AG04450 (cell line): ENCODE data around the gene CAMSAP2. TPM values are rescaled to one million over a fixed set of nuclear protein-coding genes. Genes with fewer than 3 reads are reported as not detected.

Experiments
- CTCF ChIA-PET: fragments of 300-600, 350-600 bp; formaldehyde crosslinking; extraction: SDS; loops from one replicate; lab custom pipeline; 2022; ENCODE audit warnings: antibody characterized with exemption, inconsistent platforms; lab: Charles Lee
- POLR2A ChIA-PET: fragments of 350-600 bp; formaldehyde crosslinking; extraction: SDS; loops from one replicate; lab custom pipeline; 2021; ENCODE audit warnings: antibody characterized with exemption, inconsistent platforms; lab: Yijun Ruan, JAX
- DNase-seq: peaks from one replicate; pipeline ENCODE4 v3.0.0-alpha.2; 2011; ENCODE audit warnings: low read depth, low spot score
- H3K27ac ChIP-seq: one replicate; pipeline ENCODE4 v1.5.1; 2012; ENCODE audit warnings: low read depth, low read length, control low read depth
- H3K27me3 ChIP-seq: one replicate; pipeline ENCODE4 v1.6.0; 2012; ENCODE audit warnings: low read length; ENCODE audit not compliant: control insufficient read depth, insufficient read depth
- H3K4me3 ChIP-seq: 2 replicates; pipeline ENCODE4 v1.5.1; 2011; ENCODE audit warnings: mild to moderate bottlenecking, low read depth, low read length, control low read depth
- H3K9me3 ChIP-seq: 2 replicates; pipeline ENCODE4 v1.5.1; 2012; ENCODE audit warnings: low read length; ENCODE audit not compliant: control insufficient read depth, insufficient read depth
- polyA plus RNA-seq: library from polyadenylated mRNA; depleted of rRNA; stranded (reverse); fragments of >200 nt; gene quantifications from 2 replicates; pipeline ENCODE4 v1.2.3, GENCODE V29; 2011
- TF ChIP-seq, protein P1 (sequence below): IDR thresholded peaks from 2 replicates; pipeline ENCODE4 v1.5.1; 2011; ENCODE audit warnings: low read depth, low read length, control low read depth, inconsistent platforms

The CAMSAP2 gene
- polyA plus RNA-seq, 1 experiment, result 24.2 TPM

DNA sequence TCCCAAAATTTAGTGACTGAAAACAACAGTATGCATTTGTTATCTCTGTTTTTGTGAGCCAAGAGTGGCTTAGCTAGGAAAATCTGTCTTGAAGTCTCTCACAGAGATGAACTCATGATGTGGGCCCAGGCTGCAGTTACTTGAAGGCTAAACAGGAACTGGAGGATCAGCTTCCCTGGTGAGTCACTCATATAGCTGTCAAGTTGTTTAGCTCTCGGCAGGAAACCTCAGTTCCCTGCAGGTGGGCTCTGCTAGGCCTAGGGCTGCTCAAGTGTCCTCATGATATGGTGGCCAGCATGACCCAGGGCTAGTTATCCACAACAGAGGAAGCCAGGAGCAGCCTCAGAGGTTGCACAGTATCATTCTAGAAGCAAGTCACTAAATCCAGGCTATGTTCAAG, 38.8 kb upstream of the CAMSAP2 start:
- DNase-seq, result peak; percentile 54
- Histone ChIP-seq H3K27me3 (no peaks in the 10 kb centered on the region), H3K9me3 (no peaks in the 10 kb centered on the region), H3K27ac (no peak overlapping the region), H3K4me3 (no peak overlapping the region)
- ChIA-PET CTCF (interaction anchor here (1.2 kb wide), 1 partner anchor 104 kb away, joined by 3 read pairs; no protein-coding TSS in a partner anchor), POLR2A (interaction anchor here (0.9 to 1.4 kb wide), 2 partner anchors 30 to 38 kb away, joined by 3 to 6 read pairs; partner anchors contain the start of gene DDX59)
- TF ChIP-seq, protein P1, sequence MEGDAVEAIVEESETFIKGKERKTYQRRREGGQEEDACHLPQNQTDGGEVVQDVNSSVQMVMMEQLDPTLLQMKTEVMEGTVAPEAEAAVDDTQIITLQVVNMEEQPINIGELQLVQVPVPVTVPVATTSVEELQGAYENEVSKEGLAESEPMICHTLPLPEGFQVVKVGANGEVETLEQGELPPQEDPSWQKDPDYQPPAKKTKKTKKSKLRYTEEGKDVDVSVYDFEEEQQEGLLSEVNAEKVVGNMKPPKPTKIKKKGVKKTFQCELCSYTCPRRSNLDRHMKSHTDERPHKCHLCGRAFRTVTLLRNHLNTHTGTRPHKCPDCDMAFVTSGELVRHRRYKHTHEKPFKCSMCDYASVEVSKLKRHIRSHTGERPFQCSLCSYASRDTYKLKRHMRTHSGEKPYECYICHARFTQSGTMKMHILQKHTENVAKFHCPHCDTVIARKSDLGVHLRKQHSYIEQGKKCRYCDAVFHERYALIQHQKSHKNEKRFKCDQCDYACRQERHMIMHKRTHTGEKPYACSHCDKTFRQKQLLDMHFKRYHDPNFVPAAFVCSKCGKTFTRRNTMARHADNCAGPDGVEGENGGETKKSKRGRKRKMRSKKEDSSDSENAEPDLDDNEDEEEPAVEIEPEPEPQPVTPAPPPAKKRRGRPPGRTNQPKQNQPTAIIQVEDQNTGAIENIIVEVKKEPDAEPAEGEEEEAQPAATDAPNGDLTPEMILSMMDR, result no peak

GRCh38 chr1:200704986-200705500, 33.6 kb upstream of the CAMSAP2 start:
- no peaks in the 10 kb centered on the region for H3K9me3 ChIP-seq
- TF ChIP-seq, protein P1, result no peak
- H3K27me3 ChIP-seq, result no peaks in the 10 kb centered on the region
- H3K27ac ChIP-seq, result no peak overlapping the region
- H3K4me3 ChIP-seq, result no peak overlapping the region
- ChIA-PET CTCF (no interaction called here), POLR2A (no interaction called here)
- DNase-seq, result no peak

- no peaks in the 10 kb centered on the region for H3K27me3 ChIP-seq
- POLR2A ChIA-PET, result no interaction called here
- CTCF ChIA-PET, result interaction anchor here (0.6 kb wide), 1 partner anchor 12 kb away, joined by 3 read pairs; no protein-coding TSS in a partner anchor
Measured at GRCh38 chr1:200706111-200706814, 32.4 kb upstream of the CAMSAP2 start.

GRCh38 chr1:200707116-200707515, 31.6 kb upstream of the CAMSAP2 start:
- H3K4me3 ChIP-seq, result no peak overlapping the region
- ChIA-PET CTCF (no interaction called here), POLR2A (no interaction called here)
- H3K27me3 ChIP-seq, result no peaks in the 10 kb centered on the region
- no peaks in the 10 kb centered on the region for H3K9me3 ChIP-seq
- DNase-seq, result no peak
- H3K27ac ChIP-seq, result no peak overlapping the region
- TF ChIP-seq, protein P1, result no peak

More at GRCh38 chr1:200706111-200706814, 32.4 kb upstream of the CAMSAP2 start:
- H3K27ac ChIP-seq, result no peak overlapping the region
- H3K4me3 ChIP-seq, result no peak overlapping the region
- TF ChIP-seq, protein P1, result no peak
- DNase-seq, result no peak
- no peaks in the 10 kb centered on the region for H3K9me3 ChIP-seq

GRCh38 chr1:200708161-200708560, 30.5 kb upstream of the CAMSAP2 start:
- no peaks in the 10 kb centered on the region for H3K9me3 ChIP-seq
- CTCF ChIA-PET, result no interaction called here
- DNase-seq, result no peak
- no peak overlapping the region for H3K27ac ChIP-seq
- H3K27me3 ChIP-seq, result no peaks in the 10 kb centered on the region
- H3K4me3 ChIP-seq, result no peak overlapping the region
- POLR2A ChIA-PET, result interaction anchor here (1.0 kb wide), 1 partner anchor 38 kb away, joined by 3 read pairs; the partner anchor contains the start of gene DDX59
- TF ChIP-seq, protein P1, result no peak
